Effector memory CD8-positive, alpha-beta T cell (primary cell): ENCODE measurements around the gene ACBD7.

Experiments
- ATAC-seq: fragments of 150-1000 bp; cut with Tn5 transposase; replicated peaks from 2 replicates; pipeline ENCODE4 v1.10.0; 2021; ENCODE audit warnings: mild to moderate bottlenecking, moderate library complexity
- DNase-seq, 3 experiments: peaks; one replicate each; pipeline ENCODE4 v3.0.0; 2021
- H3K27ac Mint-ChIP-seq, 2 donors: one replicate each; pipeline ENCODE4 v1.8.0; 2022; ENCODE audit warnings: mild to moderate bottlenecking in 2 of 2, mixed read lengths in 2 of 2, moderate library complexity in 2 of 2
- H3K27me3 Mint-ChIP-seq, 2 donors: one replicate each; pipeline ENCODE4 v1.8.0; 2022; ENCODE audit warnings: mixed read lengths in 2 of 2
- H3K36me3 Mint-ChIP-seq: one replicate; pipeline ENCODE4 v1.8.0; 2022; ENCODE audit warnings: mild to moderate bottlenecking, moderate library complexity, mixed read lengths; ENCODE audit not compliant: insufficient read depth
- H3K4me1 Mint-ChIP-seq, 2 donors: one replicate each; pipeline ENCODE4 v1.8.0; 2022; ENCODE audit warnings: low read depth in 2 of 2, mixed read lengths in 2 of 2
- H3K4me3 Mint-ChIP-seq, 2 donors: one replicate each; pipeline ENCODE4 v1.8.0; 2022; ENCODE audit warnings: mild to moderate bottlenecking in 2 of 2, mixed read lengths in 2 of 2, moderate library complexity in 2 of 2
- H3K9me3 Mint-ChIP-seq, 2 donors: one replicate each; pipeline ENCODE4 v1.8.0; 2022; ENCODE audit warnings: mixed read lengths in 2 of 2

Gene ACBD7

DNA sequence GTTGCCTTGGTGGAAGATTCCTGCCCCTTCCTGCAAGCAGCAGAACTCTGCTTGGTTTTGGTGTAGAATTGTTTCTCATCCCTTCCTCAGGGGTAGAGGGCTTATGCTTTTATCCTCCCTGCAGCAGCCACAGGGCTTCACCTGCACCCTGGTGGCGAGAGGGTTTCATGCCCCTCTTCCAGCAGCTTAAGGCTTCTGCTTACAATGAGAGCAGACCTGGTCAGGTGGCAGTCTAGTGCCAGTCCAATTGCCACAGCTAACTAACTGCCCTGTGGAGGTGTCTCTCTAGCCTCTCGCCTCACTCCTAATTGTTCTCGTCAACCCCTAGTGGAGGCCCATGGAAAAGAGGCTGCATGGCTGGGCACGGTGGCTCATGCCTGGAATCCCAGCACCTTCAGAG, 19.3 kb downstream of the ACBD7 start:
- H3K36me3 Mint-ChIP-seq = no peaks in the 10 kb centered on the region
- no peak overlapping the region for H3K4me3 Mint-ChIP-seq
- no peak for ATAC-seq
- DNase-seq = no peak
- no peaks in the 10 kb centered on the region for H3K9me3 Mint-ChIP-seq
- peaks cover 39 to 41% of the 10 kb centered on the region in 2 donors for H3K27me3 Mint-ChIP-seq
- no peak overlapping the region for H3K27ac Mint-ChIP-seq
- H3K4me1 Mint-ChIP-seq = no peaks in the 10 kb centered on the region

DNA sequence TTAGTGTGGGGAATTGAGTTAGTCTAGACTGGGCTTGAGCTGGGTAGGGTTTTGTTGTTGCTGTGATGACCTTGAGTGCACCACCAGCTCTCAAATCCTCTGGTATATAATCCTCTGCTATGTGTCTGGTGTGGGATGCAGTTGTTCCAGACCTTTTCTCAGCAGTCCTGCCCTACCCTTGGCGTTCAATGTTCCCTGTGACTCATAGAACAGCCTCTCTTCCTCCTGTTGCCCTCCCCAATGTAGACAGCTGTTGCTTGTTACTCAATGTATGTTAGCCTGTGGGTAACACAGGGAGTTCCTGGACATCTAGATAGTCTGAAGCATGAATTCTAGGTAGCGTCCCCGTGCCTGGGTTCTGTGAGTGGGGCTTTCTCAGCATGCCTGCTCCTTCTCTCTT, 19.8 kb downstream of the ACBD7 start:
- no peaks in the 10 kb centered on the region for H3K4me1 Mint-ChIP-seq

DNA sequence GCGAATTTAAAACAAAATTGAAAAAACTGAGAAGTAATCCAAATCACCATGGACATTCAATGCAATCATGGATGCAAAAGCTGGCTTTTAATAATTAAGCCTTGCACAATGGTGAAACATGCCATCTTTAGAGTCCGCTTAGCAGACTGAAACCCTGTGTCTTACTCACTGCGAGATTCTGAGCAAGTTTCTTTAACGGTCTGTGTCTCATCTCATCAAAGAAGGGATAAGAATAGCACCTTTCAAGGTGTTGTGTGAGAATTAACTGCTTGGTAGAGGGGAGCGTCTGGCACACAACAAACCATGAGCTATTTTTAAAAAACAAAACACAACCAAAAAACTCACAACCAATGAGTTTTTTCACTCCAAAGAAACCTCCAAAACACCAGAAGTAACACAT, 21.4 kb downstream of the ACBD7 start:
- Mint-ChIP-seq H3K4me1 (no peaks in the 10 kb centered on the region), H3K27me3 (peaks cover 31 to 40% of the 10 kb centered on the region in 2 donors), H3K36me3 (no peaks in the 10 kb centered on the region), H3K4me3 (no peak overlapping the region), H3K9me3 (no peaks in the 10 kb centered on the region), H3K27ac (no peak overlapping the region)
- ATAC-seq (no peak), DNase-seq (no peak)

More for the DNA sequence above, 19.8 kb downstream of the ACBD7 start:
- ATAC-seq (no peak), DNase-seq (no peak)
- Mint-ChIP-seq H3K36me3 (no peaks in the 10 kb centered on the region), H3K4me3 (no peak overlapping the region), H3K27ac (no peak overlapping the region), H3K9me3 (no peaks in the 10 kb centered on the region), H3K27me3 (peaks cover 37 to 41% of the 10 kb centered on the region in 2 donors)

DNA sequence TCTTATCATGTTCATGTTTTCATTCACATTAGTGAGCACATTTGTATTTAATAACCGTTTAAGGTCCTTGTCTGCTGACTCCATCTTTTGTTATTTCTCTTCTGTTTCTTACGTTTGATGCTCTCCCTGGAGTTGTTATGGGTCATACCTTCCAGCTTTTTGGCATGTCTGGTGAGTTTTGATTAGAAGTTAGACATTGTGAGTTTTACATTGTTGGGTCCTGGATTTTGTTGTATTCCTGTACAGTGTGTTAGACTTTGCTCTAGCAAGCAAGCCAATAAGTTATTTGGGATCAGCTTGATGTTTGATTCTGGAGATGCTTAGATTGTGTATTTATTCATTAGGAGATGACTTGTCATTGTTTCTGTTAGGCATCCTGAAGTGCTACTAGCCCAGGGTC, 27.9 kb downstream of the ACBD7 start:
- ATAC-seq (no peak), DNase-seq (no peak)
- Mint-ChIP-seq H3K4me3 (no peak overlapping the region), H3K36me3 (no peaks in the 10 kb centered on the region), H3K27ac (no peak overlapping the region), H3K4me1 (no peaks in the 10 kb centered on the region), H3K27me3 (peaks cover 50 to 54% of the 10 kb centered on the region in 2 donors), H3K9me3 (peaks cover 3 to 21% of the 10 kb centered on the region in 2 donors)

DNA sequence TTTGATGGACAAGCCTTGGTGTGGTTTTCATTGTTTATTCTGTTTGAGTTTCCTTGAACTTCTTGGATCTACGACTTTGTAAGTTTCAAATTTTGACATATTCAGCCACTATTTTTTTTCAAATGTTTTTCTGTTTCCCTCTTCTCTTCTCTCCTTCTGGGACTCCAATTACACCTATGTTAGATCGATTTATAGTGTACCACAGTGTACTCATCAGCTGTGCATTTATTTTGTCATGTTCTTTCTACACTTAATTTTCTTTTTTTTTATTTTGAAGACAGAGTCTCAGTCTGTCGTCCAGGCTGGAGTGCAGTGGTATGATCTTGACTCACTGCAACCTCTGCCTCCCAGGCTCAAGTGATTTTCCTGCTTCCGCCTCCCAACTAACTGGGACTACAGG, 28.7 kb downstream of the ACBD7 start:
- no peak overlapping the region for H3K27ac Mint-ChIP-seq
- DNase-seq (no peak), ATAC-seq (no peak)
- peaks cover 47 to 48% of the 10 kb centered on the region in 2 donors for H3K27me3 Mint-ChIP-seq
- H3K36me3 Mint-ChIP-seq = no peaks in the 10 kb centered on the region
- no peak overlapping the region for H3K4me3 Mint-ChIP-seq
- H3K4me1 Mint-ChIP-seq = no peaks in the 10 kb centered on the region
- H3K9me3 Mint-ChIP-seq = peaks cover 3 to 21% of the 10 kb centered on the region in 2 donors

GRCh38 chr10:15058689-15059088, 29.9 kb downstream of the ACBD7 start:
- no peak for DNase-seq
- Mint-ChIP-seq H3K27me3 (peaks cover 45 to 51% of the 10 kb centered on the region in 2 donors), H3K27ac (no peak overlapping the region), H3K9me3 (peaks cover 3 to 21% of the 10 kb centered on the region in 2 donors), H3K4me3 (no peak overlapping the region), H3K36me3 (no peaks in the 10 kb centered on the region), H3K4me1 (no peaks in the 10 kb centered on the region)
- no peak for ATAC-seq

GRCh38 chr10:15053061-15053460, 35.5 kb downstream of the ACBD7 start:
- Mint-ChIP-seq H3K36me3 (no peaks in the 10 kb centered on the region), H3K9me3 (no peaks in the 10 kb centered on the region), H3K27me3 (peaks cover 17 to 20% of the 10 kb centered on the region in 2 donors), H3K4me3 (no peak overlapping the region), H3K27ac (no peak overlapping the region), H3K4me1 (no peaks in the 10 kb centered on the region)
- ATAC-seq (no peak), DNase-seq (no peak)

DNA sequence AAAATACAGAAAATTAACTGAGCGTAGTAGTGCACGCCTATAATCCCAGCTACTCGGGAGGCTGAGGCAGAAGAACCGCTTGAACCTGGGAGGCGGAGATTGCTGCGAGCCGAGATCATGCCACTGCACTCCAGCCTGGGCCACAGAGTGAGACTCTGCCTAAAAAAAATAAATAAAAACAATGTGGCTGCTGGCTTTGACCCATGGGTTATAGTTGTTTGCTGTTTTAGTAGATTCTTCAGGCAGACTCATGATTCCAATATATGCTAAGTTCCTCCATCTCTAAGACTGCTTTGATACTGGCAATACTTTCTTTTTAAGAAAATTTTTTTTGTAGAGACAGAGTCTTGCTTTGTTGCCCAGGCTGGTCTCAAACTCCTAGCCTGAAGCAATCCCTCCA, 36.5 kb downstream of the ACBD7 start:
- no peak overlapping the region for H3K4me3 Mint-ChIP-seq
- peaks cover 13 to 15% of the 10 kb centered on the region in 2 donors for H3K27me3 Mint-ChIP-seq
- no peaks in the 10 kb centered on the region for H3K9me3 Mint-ChIP-seq
- no peak overlapping the region for H3K27ac Mint-ChIP-seq
- no peaks in the 10 kb centered on the region for H3K4me1 Mint-ChIP-seq
- no peaks in the 10 kb centered on the region for H3K36me3 Mint-ChIP-seq
- ATAC-seq (no peak), DNase-seq (no peak)

DNA sequence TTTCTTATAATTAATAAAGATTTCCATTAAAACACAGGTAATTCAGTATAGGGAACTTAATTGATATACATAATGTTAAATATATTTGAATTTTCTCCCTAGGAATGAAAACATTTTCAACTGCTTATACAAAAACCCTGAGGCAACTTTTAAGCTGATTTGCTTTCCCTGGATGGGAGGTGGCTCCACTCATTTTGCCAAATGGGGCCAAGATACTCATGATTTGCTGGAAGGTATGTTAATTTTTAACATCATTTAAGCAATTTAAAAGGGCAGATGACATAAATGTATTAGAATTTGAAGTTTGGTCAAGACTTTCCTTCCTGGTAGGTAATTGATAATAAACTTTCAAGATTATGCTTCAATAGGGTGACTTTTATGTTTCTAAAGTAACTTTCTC, 39.0 kb downstream of the ACBD7 start:
- Mint-ChIP-seq H3K27ac (no peak overlapping the region), H3K9me3 (no peaks in the 10 kb centered on the region), H3K4me3 (no peak overlapping the region), H3K36me3 (no peaks in the 10 kb centered on the region), H3K4me1 (no peaks in the 10 kb centered on the region), H3K27me3 (peaks cover 12 to 14% of the 10 kb centered on the region in 2 donors)
- DNase-seq = no peak
- no peak for ATAC-seq

DNA sequence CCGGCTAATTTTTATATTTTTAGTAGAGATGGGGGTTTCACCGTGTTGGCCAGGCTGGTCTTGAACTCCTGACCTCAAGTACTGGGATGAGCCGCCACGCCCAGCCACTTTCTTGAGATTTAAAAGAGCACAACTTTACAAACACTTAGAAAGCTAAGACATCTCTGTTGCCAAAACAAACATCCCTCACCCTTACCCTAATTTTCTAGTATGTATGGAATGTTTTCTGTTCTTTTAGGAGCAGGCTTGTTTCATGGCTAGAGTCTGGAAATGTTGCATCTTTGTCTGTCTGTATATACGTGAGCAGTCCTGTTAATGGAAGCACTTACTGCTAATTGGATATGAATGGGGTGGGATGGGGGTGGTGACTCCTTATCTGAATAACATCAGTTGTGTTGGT, 42.0 kb downstream of the ACBD7 start:
- DNase-seq (no peak), ATAC-seq (no peak)
- no peaks in the 10 kb centered on the region for H3K36me3 Mint-ChIP-seq
- no peak overlapping the region for H3K27ac Mint-ChIP-seq
- H3K4me3 Mint-ChIP-seq = no peak overlapping the region
- H3K9me3 Mint-ChIP-seq = no peaks in the 10 kb centered on the region
- H3K27me3 Mint-ChIP-seq = peaks cover 6 to 9% of the 10 kb centered on the region in 2 donors
- H3K4me1 Mint-ChIP-seq = no peaks in the 10 kb centered on the region

GRCh38 chr10:15045380-15045779, 43.2 kb downstream of the ACBD7 start:
- H3K27ac Mint-ChIP-seq = no peak overlapping the region
- peaks cover 6 to 9% of the 10 kb centered on the region in 2 donors for H3K27me3 Mint-ChIP-seq
- H3K9me3 Mint-ChIP-seq = no peaks in the 10 kb centered on the region
- no peaks in the 10 kb centered on the region for H3K36me3 Mint-ChIP-seq
- H3K4me3 Mint-ChIP-seq = no peak overlapping the region
- no peak for ATAC-seq
- no peaks in the 10 kb centered on the region for H3K4me1 Mint-ChIP-seq
- no peak for DNase-seq

DNA sequence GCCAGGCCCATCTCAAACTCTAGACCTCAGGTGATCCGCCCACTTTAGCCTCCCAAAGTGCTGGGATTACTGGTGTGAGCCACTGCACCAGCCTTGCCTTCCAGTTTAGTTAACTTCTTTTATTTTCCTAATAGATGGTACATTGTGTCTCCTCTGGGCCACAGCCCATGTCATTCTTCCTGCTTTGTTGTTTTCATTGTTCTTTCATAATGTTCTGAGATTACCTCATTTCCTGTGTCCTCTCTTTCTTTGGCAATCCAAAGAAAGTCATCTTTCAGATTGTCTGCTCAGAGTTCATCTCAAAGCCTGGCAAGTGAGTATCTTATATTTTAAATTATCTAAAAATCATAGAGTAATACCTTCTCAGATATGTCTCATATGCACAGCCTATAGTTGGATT, 44.9 kb downstream of the ACBD7 start, which contains the start of gene OLAH:
Gene OLAH, plus strand, starts transcription at position 270 of the 400 bp plus-strand sequence. CDS start 3,346 bp downstream, outside the sequence.
- no peak within 1 kb of the TSS for H3K4me3 Mint-ChIP-seq
- H3K27me3 Mint-ChIP-seq = peaks cover 6 to 9% of the 10 kb centered on the region in 2 donors
- H3K4me1 Mint-ChIP-seq = no peaks in the 10 kb centered on the region
- DNase-seq = no peak
- H3K36me3 Mint-ChIP-seq = no peaks in the 10 kb centered on the region
- H3K9me3 Mint-ChIP-seq = no peaks in the 10 kb centered on the region
- no peak within 1 kb of the TSS for H3K27ac Mint-ChIP-seq
- ATAC-seq = no peak

- no peaks in the 10 kb centered on the region for H3K36me3 Mint-ChIP-seq
- peaks cover 0 to 17% of the 10 kb centered on the region in 2 donors for H3K27me3 Mint-ChIP-seq
- H3K4me3 Mint-ChIP-seq = no peak overlapping the region
- peaks cover 0 to 7% of the 10 kb centered on the region in 2 donors for H3K4me1 Mint-ChIP-seq
- no peaks in the 10 kb centered on the region for H3K9me3 Mint-ChIP-seq
- ATAC-seq (no peak), DNase-seq (no peak)
- no peak overlapping the region for H3K27ac Mint-ChIP-seq
Observed at GRCh38 chr10:15038416-15038815, 50.2 kb downstream of the ACBD7 start.

DNA sequence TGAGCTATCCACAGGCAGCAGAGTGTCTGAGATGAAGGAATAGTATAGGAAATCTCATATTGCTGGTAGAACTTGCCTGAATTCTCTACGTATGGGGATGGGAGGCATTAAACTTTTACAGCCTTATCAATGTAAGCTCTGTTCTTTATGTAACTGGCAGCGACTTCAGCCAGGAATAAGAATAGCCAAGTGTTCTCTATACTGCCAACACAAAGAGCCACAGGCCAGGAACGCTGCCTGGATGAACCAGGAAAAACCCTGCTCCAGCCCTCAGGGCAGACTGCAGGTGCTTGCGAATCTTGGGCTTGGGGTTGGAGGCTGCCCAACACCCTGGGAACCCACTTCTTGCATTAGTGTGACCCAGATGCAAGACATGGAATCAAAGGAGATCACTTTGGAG, 50.9 kb downstream of the ACBD7 start:
- ATAC-seq = no peak
- Mint-ChIP-seq H3K27ac (no peak overlapping the region), H3K36me3 (no peaks in the 10 kb centered on the region), H3K4me1 (peaks cover 0 to 7% of the 10 kb centered on the region in 2 donors), H3K9me3 (no peaks in the 10 kb centered on the region), H3K27me3 (peaks cover 0 to 17% of the 10 kb centered on the region in 2 donors), H3K4me3 (no peak overlapping the region)
- no peak for DNase-seq
